Right ventricle myocardium inferior (tissue), 1 donor: ENCODE results near the gene NDUFS1. TPM values are rescaled to one million over a fixed set of nuclear protein-coding genes. Genes with fewer than 3 reads are reported as not detected.
"Not testable (repeated sequence)": the region's sequence is repeated elsewhere in the genome, so short reads cannot be mapped to it uniquely, and the experiment has no call there.

Source experiments
- ATAC-seq: fragments of 200-7000 bp; cut with Tn5 transposase; one replicate; pipeline ENCODE4 v1.9.1; 2020; ENCODE audit warnings: mild to moderate bottlenecking, moderate library complexity
- DNase-seq: peaks from one replicate; pipeline ENCODE4 v3.0.0; 2021; ENCODE audit errors: missing footprints
- intact Hi-C: fragments of 100-400 bp; cut with DNase I; formaldehyde crosslinking; loops from one replicate; pipeline ENCODE4 v1.11.0; 2022
- total RNA-seq: library from RNA; stranded (reverse); fragmentation: NEBNext Ultra II Directional; extraction: Animal tissue kit (Norgen Biotek cat#: 25700); gene quantifications from one replicate; pipeline ENCODE4 v1.2.1, GENCODE V29; 2021
- donor health status: DM: no; HTN: yes; CAD: no; lungs with severe emphysema.

The NDUFS1 gene
- total RNA-seq, 1 donor from 2014 or later = 468 TPM

DNA sequence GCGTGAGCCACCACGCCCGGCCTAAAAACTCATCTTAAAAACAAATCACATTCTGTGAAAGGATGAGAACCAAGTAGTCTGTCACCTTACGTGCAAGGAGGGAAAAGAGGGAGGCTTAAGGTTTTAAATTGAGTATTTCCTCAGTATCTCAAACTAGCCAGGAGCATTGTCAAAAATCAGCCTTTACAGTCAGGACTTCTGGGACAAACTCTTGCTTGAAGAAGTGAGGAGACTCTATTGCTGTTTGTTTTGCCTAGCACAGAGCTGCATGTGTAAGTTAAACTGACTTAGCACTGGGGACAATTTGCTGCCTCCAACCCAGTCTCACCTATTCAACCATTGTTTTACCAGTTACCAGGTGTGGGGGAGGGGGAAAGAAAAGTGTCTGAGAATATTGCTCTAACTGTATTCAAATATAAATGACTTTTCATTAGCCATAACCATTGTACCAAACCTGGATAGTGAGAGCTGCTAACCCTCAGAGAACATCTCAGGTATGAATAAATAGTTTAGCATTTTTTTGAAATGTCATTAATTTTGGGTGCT is 76.9 kb downstream of the NDUFS1 start:
- DNase-seq = no peak
- ATAC-seq = no peak
- intact Hi-C loops = no loop called here

DNA sequence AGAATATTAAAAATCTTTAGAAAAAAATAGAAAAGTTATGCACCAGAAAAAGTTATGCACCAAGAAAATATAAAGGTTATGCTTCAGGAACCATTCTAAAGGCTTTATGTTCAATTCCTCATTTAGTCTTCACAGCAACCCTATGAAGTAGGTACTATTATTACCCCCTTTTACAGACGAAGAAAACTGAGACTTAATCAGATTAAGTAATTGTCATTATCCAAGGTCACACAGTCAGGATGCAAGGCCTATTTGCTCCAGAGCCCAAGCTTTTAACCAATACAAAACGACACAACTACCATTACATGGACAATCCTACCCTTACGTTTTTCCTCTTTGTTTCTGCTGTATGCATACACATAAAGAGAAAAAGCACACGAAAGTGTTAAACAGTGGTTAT is 78.3 kb downstream of the NDUFS1 start:
- ATAC-seq = no peak
- intact Hi-C loops = no loop called here
- DNase-seq = no peak

DNA sequence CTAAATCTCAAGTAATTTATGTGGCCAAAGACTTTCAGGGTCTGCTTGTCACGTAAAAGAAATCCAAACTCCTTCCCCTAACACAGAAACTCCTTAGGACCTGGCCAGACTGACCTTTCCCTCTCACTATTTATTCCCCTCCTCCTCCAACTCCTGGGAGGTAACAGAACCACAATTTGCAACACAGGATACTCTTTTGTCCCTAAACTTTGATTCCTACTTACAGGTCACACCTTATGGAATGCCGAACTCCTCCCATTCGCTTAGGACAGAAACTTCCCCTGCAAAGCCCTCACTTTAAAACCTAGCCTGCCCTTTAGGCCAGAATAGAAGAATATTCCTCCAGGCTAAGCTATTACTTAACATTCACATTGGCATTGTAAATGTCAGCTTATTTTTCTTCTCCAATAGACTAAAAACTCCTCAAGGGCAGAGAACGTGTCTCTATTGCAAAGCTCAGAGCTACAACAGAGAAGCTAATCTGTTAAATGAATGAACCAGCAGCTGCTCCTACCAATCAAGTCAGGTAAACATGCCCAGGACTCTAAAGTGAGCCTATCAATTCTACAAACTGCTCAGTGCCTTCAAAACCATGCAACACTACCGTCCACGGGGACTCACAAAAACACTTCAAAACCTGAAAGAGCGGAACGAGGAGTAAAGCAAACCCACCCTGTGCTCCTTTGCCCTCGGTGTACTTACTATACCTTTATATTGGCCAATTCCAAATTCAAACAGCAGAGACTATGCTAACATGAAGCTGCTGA is 79.4 kb downstream of the NDUFS1 start:
- intact Hi-C loops = no loop called here
- DNase-seq = no peak
- no peak for ATAC-seq

DNA sequence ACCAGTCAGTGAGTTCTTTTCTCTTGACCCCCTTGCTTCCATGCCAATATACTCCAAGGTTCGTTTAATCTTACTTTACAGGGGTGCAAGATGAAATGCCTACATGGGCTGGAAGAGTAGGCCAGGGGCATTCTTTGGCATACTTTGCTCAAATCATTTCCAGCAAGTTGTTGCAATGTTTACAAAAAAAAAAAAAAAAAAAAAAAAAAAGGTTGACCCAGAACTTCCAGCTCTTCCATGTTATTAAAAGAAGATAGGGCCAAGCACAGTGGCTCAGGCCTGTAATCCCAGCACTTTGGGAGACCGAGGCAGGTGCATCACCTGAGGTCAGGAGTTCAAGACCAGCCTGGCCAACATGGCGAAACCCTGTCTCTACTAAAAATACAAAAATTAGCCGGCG is 81.4 kb downstream of the NDUFS1 start:
- intact Hi-C loops, DNase-seq, ATAC-seq: not testable (repeated sequence)

DNA sequence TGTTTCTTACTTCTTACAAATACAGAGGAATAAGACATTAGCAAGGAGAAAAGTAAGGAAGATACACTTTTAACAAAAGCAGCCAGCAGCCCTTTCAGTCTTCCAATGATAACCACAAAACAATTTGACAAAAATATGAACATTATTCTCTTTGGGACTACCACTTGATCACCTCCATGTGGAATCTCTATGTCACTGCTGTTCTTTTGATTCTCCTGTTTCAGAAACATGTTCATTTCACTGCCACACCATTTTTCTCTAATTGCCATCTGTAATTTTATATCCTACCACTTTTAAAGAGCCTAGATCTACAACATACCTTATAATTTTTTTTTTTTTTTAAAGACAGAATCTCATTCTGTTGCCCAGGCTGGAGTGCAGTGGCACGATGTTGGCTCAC is 84.1 kb downstream of the NDUFS1 start:
- no peak for DNase-seq
- intact Hi-C loops = no loop called here
- no peak for ATAC-seq

DNA sequence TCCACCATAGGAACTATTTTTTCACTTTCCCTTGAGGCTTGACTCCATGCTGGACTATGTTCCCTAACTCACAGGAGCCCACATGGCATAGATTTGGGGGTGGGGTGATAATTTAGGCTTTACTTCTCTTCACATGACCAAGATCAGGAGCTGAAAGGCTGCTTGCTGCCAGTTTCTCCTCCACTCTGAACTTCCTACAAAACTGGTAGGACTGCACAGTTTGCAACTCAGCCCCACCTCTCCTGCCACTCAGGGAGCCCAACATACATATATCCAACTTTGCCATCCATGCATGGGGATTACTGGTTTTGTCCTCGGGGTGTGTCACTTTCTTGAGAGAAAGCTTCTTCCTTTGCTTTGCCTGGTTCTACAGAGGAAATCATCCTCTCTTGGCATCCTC is 87.4 kb downstream of the NDUFS1 start:
- no peak for DNase-seq
- intact Hi-C loops = no loop called here
- ATAC-seq = no peak

DNA sequence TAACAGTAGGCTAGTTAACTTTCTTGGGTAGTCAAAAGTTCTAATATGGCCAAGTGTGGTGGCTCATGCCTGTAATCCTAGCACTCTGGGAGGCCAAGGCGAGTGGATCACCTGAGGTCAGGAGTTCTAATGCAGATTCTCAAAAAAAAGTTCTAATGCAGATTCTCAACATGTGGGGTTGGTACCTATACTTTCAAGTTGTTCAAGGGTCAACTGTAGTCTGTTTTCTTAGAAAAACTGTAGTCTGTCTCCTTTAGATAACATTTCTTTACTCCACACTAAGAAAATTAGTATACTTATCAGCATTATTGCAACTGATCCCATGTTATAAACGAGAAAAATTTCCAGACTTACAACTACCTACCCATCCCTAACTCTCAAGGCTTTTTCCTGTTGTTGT is 89.8 kb downstream of the NDUFS1 start:
- intact Hi-C loops = no loop called here
- ATAC-seq = no peak
- no peak for DNase-seq

DNA sequence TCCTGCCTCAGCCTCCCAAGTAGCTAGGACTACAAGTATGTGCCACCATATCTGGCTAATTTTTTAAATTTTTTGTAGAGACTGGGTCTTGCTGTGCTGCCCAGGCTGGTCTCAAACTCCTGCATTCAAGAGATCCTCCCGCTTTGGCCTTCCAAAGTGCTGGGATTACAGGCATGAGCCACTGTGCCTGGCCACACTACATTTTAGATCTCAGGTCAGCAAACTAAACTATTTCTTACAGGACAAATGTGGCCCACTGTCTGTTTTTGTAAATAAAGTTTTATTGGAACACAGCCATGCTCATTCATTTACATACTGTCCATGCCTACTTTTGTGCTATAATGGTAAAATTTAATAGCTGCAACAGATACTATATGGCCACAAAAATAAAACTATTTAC is 91.0 kb downstream of the NDUFS1 start:
- no peak for DNase-seq
- no peak for ATAC-seq
- intact Hi-C loops = no loop called here

Other genes starting within 250 kb of the NDUFS1 start
- 12.6 TPM for gene INO80D, start 73.3 kb downstream of the NDUFS1 start, total RNA-seq
- gene EEF1B2, start 451 bp upstream of the NDUFS1 start, total RNA-seq = 283 TPM
- gene ZDBF2, start 115.2 kb upstream of the NDUFS1 start, total RNA-seq = 7.0 TPM